Posterior cingulate gyrus (tissue), 11 donors: ENCODE data around the gene CBR3.

ENCODE experiments used
- DNase-seq, 10 donors: peaks; one replicate each; pipeline versions ENCODE4 v3.0.0 to v3.0.0-alpha.2; 2020 to 2021; ENCODE audit warnings: mixed read lengths in 3 of 10
- intact Hi-C: fragments of 100-400 bp; cut with DNase I; formaldehyde crosslinking; loops from one replicate; pipeline ENCODE4 v1.15.1; 2023

Gene CBR3

DNA sequence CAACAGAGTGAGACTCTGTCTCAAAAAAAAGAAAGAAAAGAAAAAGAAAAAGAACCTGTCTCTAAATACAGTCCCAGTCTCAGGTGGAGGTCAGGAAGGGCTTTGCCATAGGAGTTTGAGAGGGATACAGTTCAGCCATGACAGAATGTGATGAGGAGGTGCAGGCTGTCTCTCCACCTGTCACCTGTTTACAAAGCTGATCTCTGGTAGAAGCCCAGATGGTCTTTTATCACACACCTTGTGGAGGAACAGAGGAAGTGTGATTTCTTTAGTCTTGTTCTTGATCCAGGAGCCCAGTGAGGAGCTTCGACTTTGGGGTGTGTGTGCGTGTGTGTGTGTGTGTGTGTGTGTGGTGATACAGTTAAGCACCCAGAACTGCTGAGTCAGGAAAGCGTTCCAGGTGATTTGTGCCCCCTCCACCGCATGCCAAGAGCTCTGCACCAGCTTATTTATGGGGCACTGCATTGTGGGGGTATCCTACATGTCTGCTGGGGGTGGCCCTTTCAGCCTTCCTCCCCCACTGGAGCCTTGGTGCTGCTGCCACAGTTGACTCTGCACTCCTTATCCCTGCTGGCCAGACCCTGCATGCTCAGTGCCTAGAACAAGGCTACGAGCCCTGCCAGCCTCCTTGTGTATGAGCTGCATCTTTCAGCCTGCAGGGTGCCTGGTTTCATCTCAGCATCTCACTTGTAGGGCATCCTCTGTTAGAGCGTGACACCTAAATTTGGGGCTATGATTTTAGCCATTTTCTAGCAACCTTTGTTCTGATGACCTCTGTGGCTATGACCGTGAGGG, 41.1 kb downstream of the CBR3 start:
- intact Hi-C loops: no loop called here
- peak in 2 of 10 donors; percentile 27 to 80 for DNase-seq

- intact Hi-C loops: no loop called here
Measured at GRCh38 chr21:36178349-36178748, 43.5 kb downstream of the CBR3 start.

DNA sequence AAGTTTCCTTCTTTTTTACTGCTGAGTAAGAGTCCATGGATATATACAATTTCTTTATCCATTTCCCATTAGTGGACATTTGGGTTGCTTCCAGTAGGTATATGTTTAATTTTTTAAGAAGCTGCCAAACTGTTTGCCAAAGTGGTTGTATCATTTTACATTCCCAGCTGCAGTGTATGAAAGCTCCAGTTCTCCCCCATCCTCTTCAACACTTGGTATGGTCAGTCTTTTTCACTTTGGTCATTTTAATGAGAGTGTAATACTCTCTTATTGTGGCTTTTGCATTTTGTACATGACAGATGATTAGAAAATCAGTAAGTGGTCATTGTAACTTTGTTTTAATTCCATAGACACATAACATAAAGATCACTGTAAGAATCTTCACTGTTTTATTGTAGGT, 44.3 kb downstream of the CBR3 start:
- intact Hi-C loops: no loop called here
- DNase-seq: no peak

More at GRCh38 chr21:36178349-36178748, 43.5 kb downstream of the CBR3 start:
- DNase-seq: peak in 1 of 10 donors; percentile 18

- intact Hi-C loops: no loop called here
- no peak for DNase-seq
Measured at GRCh38 chr21:36180963-36181362, 46.1 kb downstream of the CBR3 start.

- DNase-seq: peak in 1 of 10 donors; percentile 61
- intact Hi-C loops: no loop called here
Measured at GRCh38 chr21:36183144-36183795, 48.4 kb downstream of the CBR3 start.

- DNase-seq: peak in 5 of 10 donors; percentile 24 to 90 (median 78)
- intact Hi-C loops: no loop called here
Measured at GRCh38 chr21:36184545-36184944, 49.7 kb downstream of the CBR3 start.

- DNase-seq: peak in 1 of 10 donors; percentile 43
Measured at GRCh38 chr21:36185523-36185922, 50.6 kb downstream of the CBR3 start.

GRCh38 chr21:36186081-36186480, 51.2 kb downstream of the CBR3 start:
- peak in 1 of 10 donors; percentile 28 for DNase-seq
- intact Hi-C loops: no loop called here

More at GRCh38 chr21:36185523-36185922, 50.6 kb downstream of the CBR3 start:
- intact Hi-C loops: no loop called here

DNA sequence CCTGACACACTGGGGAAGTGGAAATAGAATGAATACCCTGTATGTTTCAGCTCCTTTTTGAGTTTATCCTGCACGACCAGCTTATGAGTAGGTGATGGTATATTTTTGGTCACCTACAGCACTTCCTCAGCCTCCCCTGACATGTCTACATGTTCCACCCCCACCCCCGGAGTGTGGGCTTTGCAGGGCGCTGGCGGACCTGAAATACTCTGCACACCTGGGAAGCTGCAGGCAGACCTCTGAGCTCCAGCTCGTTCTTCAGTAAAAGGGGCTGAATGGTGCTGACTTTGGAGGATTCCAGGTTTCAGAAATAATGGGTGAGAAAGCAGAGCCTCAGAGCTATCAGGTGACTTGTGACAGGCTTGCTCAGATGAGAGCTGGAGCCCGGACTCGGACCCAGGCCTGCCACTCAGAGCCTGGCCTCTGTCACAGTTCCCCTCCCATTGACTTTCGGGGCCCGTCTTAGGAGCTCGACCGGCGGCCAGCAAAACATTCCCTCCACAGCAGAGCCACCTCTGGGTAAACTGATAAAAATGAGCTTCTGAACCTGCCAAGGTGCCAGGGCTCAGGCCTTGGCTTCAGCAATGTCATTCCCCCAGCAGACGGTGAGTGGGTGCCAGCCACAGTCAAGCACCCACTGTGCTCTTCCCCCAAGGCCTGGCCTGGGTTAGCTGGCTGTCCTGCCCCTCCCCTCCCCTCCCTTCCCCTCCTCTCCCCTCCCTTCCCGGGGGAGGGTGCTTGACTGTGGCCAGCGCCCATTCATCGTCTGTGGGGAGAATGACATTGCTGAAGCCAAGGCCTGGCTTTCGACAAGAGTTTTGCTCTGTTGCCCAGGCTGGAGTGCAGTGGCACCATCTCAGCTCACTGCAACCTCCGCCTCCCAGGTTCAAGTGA, 51.9 kb downstream of the CBR3 start:
- intact Hi-C loops: no loop called here
- peak in 1 of 10 donors; percentile 77 for DNase-seq

GRCh38 chr21:36188081-36188681, 53.3 kb downstream of the CBR3 start:
- peak in 1 of 10 donors; percentile 75 for DNase-seq
- intact Hi-C loops: no loop called here

- intact Hi-C loops: no loop called here
- DNase-seq: no peak
Measured at GRCh38 chr21:36188937-36189336, 54.1 kb downstream of the CBR3 start.

GRCh38 chr21:36190736-36191135, 55.9 kb downstream of the CBR3 start:
- intact Hi-C loops: no loop called here
- DNase-seq: peak in 1 of 10 donors; percentile 11

DNA sequence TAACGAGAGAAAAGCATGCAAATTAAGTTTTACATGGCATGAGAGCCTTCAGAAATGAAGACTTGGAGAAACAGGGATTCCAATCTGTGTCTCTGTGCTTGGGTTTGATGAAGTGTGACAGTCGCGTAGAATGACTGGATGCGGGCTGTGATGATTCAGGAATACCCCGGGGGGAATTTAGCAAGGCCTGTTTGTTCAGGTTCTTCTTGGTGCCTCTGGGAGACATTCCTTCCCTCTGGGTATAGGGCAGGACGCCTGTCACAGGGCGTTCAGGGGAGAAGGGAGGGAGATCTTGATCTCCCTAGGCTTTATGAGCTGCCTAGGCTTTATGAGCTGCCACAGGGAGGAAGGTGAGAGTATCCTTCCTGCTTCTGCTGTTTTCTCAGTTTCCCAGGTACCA, 58.3 kb downstream of the CBR3 start:
- intact Hi-C loops: no loop called here

GRCh38 chr21:36194024-36194423, 59.1 kb downstream of the CBR3 start:
- intact Hi-C loops: no loop called here
- no peak for DNase-seq

More for the DNA sequence above, 58.3 kb downstream of the CBR3 start:
- DNase-seq: peak in 1 of 10 donors; percentile 5

GRCh38 chr21:36195613-36196012, 60.7 kb downstream of the CBR3 start:
- intact Hi-C loops: no loop called here
- no peak for DNase-seq
